ENCODE measurements around the gene MARK3.

Gene MARK3

GRCh38 chr14:103550451-103551337 is 165.5 kb downstream of the MARK3 start:
- Histone ChIP-seq H3K36me3 (ENCODE audit: insufficient read depth) (no peaks in the 10 kb centered on the region), H3K27ac (no peak overlapping the region), H3K27me3 (ENCODE audit: insufficient read depth, low read depth) (no peaks in the 10 kb centered on the region), H3K4me3 (IDR thresholded peaks at IDR 0.05; ENCODE audit: insufficient read depth, low read depth, low read length) (no peak overlapping the region), H3K4me2 (no peak overlapping the region), H4K20me1 (ENCODE audit: insufficient read depth) (no peaks in the 10 kb centered on the region), H3K9ac (no peak overlapping the region), H3K79me2 (ENCODE audit: insufficient read depth, low read depth) (no peaks in the 10 kb centered on the region), H3K4me1 (ENCODE audit: low read depth, poor library complexity, severe bottlenecking) (no peaks in the 10 kb centered on the region), H2AFZ (ENCODE audit: low read depth) (no peak overlapping the region)
- no peak for TF ChIP-seq CTCF (conservative IDR thresholded peaks at IDR 0.05; ENCODE audit: low read depth, low read length)

GRCh38 chr14:103551338-103551762 is 166.1 kb downstream of the MARK3 start:
- Histone ChIP-seq H3K27me3 (ENCODE audit: insufficient read depth, low read depth) (no peaks in the 10 kb centered on the region), H3K79me2 (ENCODE audit: insufficient read depth, low read depth) (no peaks in the 10 kb centered on the region), H4K20me1 (ENCODE audit: insufficient read depth) (no peaks in the 10 kb centered on the region), H3K4me3 (IDR thresholded peaks at IDR 0.05; ENCODE audit: insufficient read depth, low read depth, low read length) (no peak overlapping the region), H3K27ac (no peak overlapping the region), H3K36me3 (ENCODE audit: insufficient read depth) (no peaks in the 10 kb centered on the region), H3K9ac (no peak overlapping the region), H2AFZ (ENCODE audit: low read depth) (no peak overlapping the region), H3K4me2 (no peak overlapping the region), H3K4me1 (ENCODE audit: low read depth, poor library complexity, severe bottlenecking) (no peaks in the 10 kb centered on the region)
- no peak for TF ChIP-seq CTCF (conservative IDR thresholded peaks at IDR 0.05; ENCODE audit: low read depth, low read length)

GRCh38 chr14:103552011-103552845 is 167.0 kb downstream of the MARK3 start:
- Histone ChIP-seq H3K36me3 (ENCODE audit: insufficient read depth) (no peaks in the 10 kb centered on the region), H2AFZ (ENCODE audit: low read depth) (no peak overlapping the region), H3K4me2 (no peak overlapping the region), H3K4me3 (IDR thresholded peaks at IDR 0.05; ENCODE audit: insufficient read depth, low read depth, low read length) (no peak overlapping the region), H3K27ac (no peak overlapping the region), H4K20me1 (ENCODE audit: insufficient read depth) (no peaks in the 10 kb centered on the region), H3K9ac (no peak overlapping the region), H3K27me3 (ENCODE audit: insufficient read depth, low read depth) (no peaks in the 10 kb centered on the region), H3K79me2 (ENCODE audit: insufficient read depth, low read depth) (no peaks in the 10 kb centered on the region), H3K4me1 (ENCODE audit: low read depth, poor library complexity, severe bottlenecking) (no peaks in the 10 kb centered on the region)
- TF ChIP-seq CTCF (conservative IDR thresholded peaks at IDR 0.05; ENCODE audit: low read depth, low read length), result no peak

- Histone ChIP-seq H3K4me1 (ENCODE audit: low read depth, poor library complexity, severe bottlenecking) (no peaks in the 10 kb centered on the region), H3K4me2 (no peak overlapping the region), H3K36me3 (ENCODE audit: insufficient read depth) (no peaks in the 10 kb centered on the region), H3K9ac (no peak overlapping the region), H3K79me2 (ENCODE audit: insufficient read depth, low read depth) (no peaks in the 10 kb centered on the region), H3K27me3 (ENCODE audit: insufficient read depth, low read depth) (no peaks in the 10 kb centered on the region), H2AFZ (ENCODE audit: low read depth) (no peak overlapping the region), H3K27ac (no peak overlapping the region), H3K4me3 (IDR thresholded peaks at IDR 0.05; ENCODE audit: insufficient read depth, low read depth, low read length) (no peak overlapping the region), H4K20me1 (ENCODE audit: insufficient read depth) (no peaks in the 10 kb centered on the region)
- no peak for TF ChIP-seq CTCF (conservative IDR thresholded peaks at IDR 0.05; ENCODE audit: low read depth, low read length)
Measured at GRCh38 chr14:103552846-103553210, 167.6 kb downstream of the MARK3 start.

Data from KMS-11 (cell line).